Measurements from ENCODE around the gene B3GALNT2. TPM values are rescaled to one million over a fixed set of nuclear protein-coding genes. Genes with fewer than 3 reads are reported as not detected.
A peak's percentile ranks its signal among the peaks of the same experiment; 100 is the strongest.

The B3GALNT2 gene
- total RNA-seq, 1 donor from 2014 or later, result 15.8 TPM

- H3K27me3 Mint-ChIP-seq (ENCODE audit: low read depth), result no peaks in the 10 kb centered on the region
- DNase-seq (ENCODE audit: low spot score), result no peak
- intact Hi-C loops (cut with micrococcal nuclease), result no loop called here
These were observed 75.1 kb downstream of the B3GALNT2 start for GRCh38 chr1:235429143-235429542.

GRCh38 chr1:235427447-235427846 is 76.8 kb downstream of the B3GALNT2 start:
- Mint-ChIP-seq H3K27ac (no peak overlapping the region), H3K9me3 (no peaks in the 10 kb centered on the region)

More at GRCh38 chr1:235429143-235429542, 75.1 kb downstream of the B3GALNT2 start:
- Mint-ChIP-seq H3K4me3 (ENCODE audit: low read depth) (no peak overlapping the region), H3K4me1 (ENCODE audit: low read depth) (no peaks in the 10 kb centered on the region), H3K27ac (no peak overlapping the region), H3K9me3 (no peaks in the 10 kb centered on the region), H3K36me3 (ENCODE audit: low read depth) (peaks cover 8% of the 10 kb centered on the region)

GRCh38 chr1:235426680-235427079 is 77.6 kb downstream of the B3GALNT2 start:
- H3K27ac Mint-ChIP-seq, result no peak overlapping the region
- no peak overlapping the region for H3K4me3 Mint-ChIP-seq (ENCODE audit: low read depth)
- no peaks in the 10 kb centered on the region for H3K36me3 Mint-ChIP-seq (ENCODE audit: low read depth)
- peaks cover 13% of the 10 kb centered on the region for H3K4me1 Mint-ChIP-seq (ENCODE audit: low read depth)
- no peaks in the 10 kb centered on the region for H3K27me3 Mint-ChIP-seq (ENCODE audit: low read depth)
- DNase-seq (ENCODE audit: low spot score), result no peak
- intact Hi-C loops (cut with micrococcal nuclease), result no loop called here
- no peaks in the 10 kb centered on the region for H3K9me3 Mint-ChIP-seq

More at GRCh38 chr1:235427447-235427846, 76.8 kb downstream of the B3GALNT2 start:
- intact Hi-C loops (cut with micrococcal nuclease), result no loop called here
- Mint-ChIP-seq H3K27me3 (ENCODE audit: low read depth) (no peaks in the 10 kb centered on the region), H3K4me1 (ENCODE audit: low read depth) (peaks cover 13% of the 10 kb centered on the region), H3K36me3 (ENCODE audit: low read depth) (peaks cover 2% of the 10 kb centered on the region), H3K4me3 (ENCODE audit: low read depth) (no peak overlapping the region)
- DNase-seq (ENCODE audit: low spot score), result no peak

GRCh38 chr1:235426143-235426542 is 78.1 kb downstream of the B3GALNT2 start:
- Mint-ChIP-seq H3K4me3 (ENCODE audit: low read depth) (no peak overlapping the region), H3K36me3 (ENCODE audit: low read depth) (no peaks in the 10 kb centered on the region), H3K27me3 (ENCODE audit: low read depth) (no peaks in the 10 kb centered on the region), H3K27ac (no peak overlapping the region), H3K4me1 (ENCODE audit: low read depth) (peaks cover 13% of the 10 kb centered on the region), H3K9me3 (no peaks in the 10 kb centered on the region)
- intact Hi-C loops (cut with micrococcal nuclease), result no loop called here
- DNase-seq (ENCODE audit: low spot score), result no peak

- intact Hi-C loops (cut with micrococcal nuclease), result no loop called here
- Mint-ChIP-seq H3K4me3 (ENCODE audit: low read depth) (no peak overlapping the region), H3K4me1 (ENCODE audit: low read depth) (peaks cover 13% of the 10 kb centered on the region), H3K36me3 (ENCODE audit: low read depth) (no peaks in the 10 kb centered on the region), H3K27me3 (ENCODE audit: low read depth) (no peaks in the 10 kb centered on the region), H3K9me3 (no peaks in the 10 kb centered on the region), H3K27ac (no peak overlapping the region)
- DNase-seq (ENCODE audit: low spot score), result no peak
These were observed 78.9 kb downstream of the B3GALNT2 start for GRCh38 chr1:235425357-235425756.

- no peak for DNase-seq (ENCODE audit: low spot score)
- Mint-ChIP-seq H3K36me3 (ENCODE audit: low read depth) (no peaks in the 10 kb centered on the region), H3K27me3 (ENCODE audit: low read depth) (no peaks in the 10 kb centered on the region)
These were observed 80.2 kb downstream of the B3GALNT2 start for GRCh38 chr1:235424092-235424491.

GRCh38 chr1:235423214-235423652 is 81.0 kb downstream of the B3GALNT2 start:
- Mint-ChIP-seq H3K27me3 (ENCODE audit: low read depth) (no peaks in the 10 kb centered on the region), H3K4me3 (ENCODE audit: low read depth) (no peak overlapping the region)
- intact Hi-C loops (cut with micrococcal nuclease), result no loop called here

More at GRCh38 chr1:235424092-235424491, 80.2 kb downstream of the B3GALNT2 start:
- H3K4me1 Mint-ChIP-seq (ENCODE audit: low read depth), result peaks cover 13% of the 10 kb centered on the region
- intact Hi-C loops (cut with micrococcal nuclease), result no loop called here
- H3K9me3 Mint-ChIP-seq, result no peaks in the 10 kb centered on the region
- H3K27ac Mint-ChIP-seq, result peak overlapping the region; percentile 21
- H3K4me3 Mint-ChIP-seq (ENCODE audit: low read depth), result no peak overlapping the region

GRCh38 chr1:235421751-235422150 is 82.5 kb downstream of the B3GALNT2 start:
- no peaks in the 10 kb centered on the region for H3K9me3 Mint-ChIP-seq
- H3K4me1 Mint-ChIP-seq (ENCODE audit: low read depth), result peaks cover 15% of the 10 kb centered on the region
- no peaks in the 10 kb centered on the region for H3K27me3 Mint-ChIP-seq (ENCODE audit: low read depth)
- no peak overlapping the region for H3K4me3 Mint-ChIP-seq (ENCODE audit: low read depth)
- intact Hi-C loops (cut with micrococcal nuclease), result no loop called here
- H3K27ac Mint-ChIP-seq, result no peak overlapping the region
- no peak for DNase-seq (ENCODE audit: low spot score)
- H3K36me3 Mint-ChIP-seq (ENCODE audit: low read depth), result peaks cover 4% of the 10 kb centered on the region

More at GRCh38 chr1:235423214-235423652, 81.0 kb downstream of the B3GALNT2 start:
- no peak for DNase-seq (ENCODE audit: low spot score)
- H3K36me3 Mint-ChIP-seq (ENCODE audit: low read depth), result no peaks in the 10 kb centered on the region
- peaks cover 13% of the 10 kb centered on the region for H3K4me1 Mint-ChIP-seq (ENCODE audit: low read depth)
- H3K27ac Mint-ChIP-seq, result no peak overlapping the region
- no peaks in the 10 kb centered on the region for H3K9me3 Mint-ChIP-seq

- peaks cover 4% of the 10 kb centered on the region for H3K4me1 Mint-ChIP-seq (ENCODE audit: low read depth)
- no peak overlapping the region for H3K4me3 Mint-ChIP-seq (ENCODE audit: low read depth)
- intact Hi-C loops (cut with micrococcal nuclease), result loop anchor here (1.0 to 5.0 kb wide), 3 partner anchors 50 to 930 kb away; partner anchors contain the start of gene TBCE
- DNase-seq (ENCODE audit: low spot score), result peak; percentile 46
- no peaks in the 10 kb centered on the region for H3K9me3 Mint-ChIP-seq
- H3K27ac Mint-ChIP-seq, result no peak overlapping the region
- H3K36me3 Mint-ChIP-seq (ENCODE audit: low read depth), result peaks cover 7% of the 10 kb centered on the region
- H3K27me3 Mint-ChIP-seq (ENCODE audit: low read depth), result no peaks in the 10 kb centered on the region
These were observed 87.1 kb downstream of the B3GALNT2 start for GRCh38 chr1:235417086-235417697.

- peaks cover 6% of the 10 kb centered on the region for H3K4me1 Mint-ChIP-seq (ENCODE audit: low read depth)
- peaks cover 7% of the 10 kb centered on the region for H3K36me3 Mint-ChIP-seq (ENCODE audit: low read depth)
- intact Hi-C loops (cut with micrococcal nuclease), result loop anchor here (1.0 to 5.0 kb wide), 3 partner anchors 49 to 929 kb away; partner anchors contain the start of gene TBCE
These were observed 87.6 kb downstream of the B3GALNT2 start for GRCh38 chr1:235416662-235417049.

GRCh38 chr1:235415008-235415904 is 89.0 kb downstream of the B3GALNT2 start:
- peak; percentile 38 for DNase-seq (ENCODE audit: low spot score)
- Mint-ChIP-seq H3K4me3 (ENCODE audit: low read depth) (no peak overlapping the region), H3K36me3 (ENCODE audit: low read depth) (peaks cover 7% of the 10 kb centered on the region), H3K27ac (no peak overlapping the region), H3K4me1 (ENCODE audit: low read depth) (peaks cover 6% of the 10 kb centered on the region), H3K27me3 (ENCODE audit: low read depth) (no peaks in the 10 kb centered on the region), H3K9me3 (no peaks in the 10 kb centered on the region)
- intact Hi-C loops (cut with micrococcal nuclease), result loop anchor here (1.0 to 5.0 kb wide), 5 partner anchors 48 to 928 kb away; partner anchors contain the start of genes ARID4B, GGPS1 and TBCE

More at GRCh38 chr1:235416662-235417049, 87.6 kb downstream of the B3GALNT2 start:
- no peak overlapping the region for H3K27ac Mint-ChIP-seq
- no peaks in the 10 kb centered on the region for H3K9me3 Mint-ChIP-seq
- no peaks in the 10 kb centered on the region for H3K27me3 Mint-ChIP-seq (ENCODE audit: low read depth)
- H3K4me3 Mint-ChIP-seq (ENCODE audit: low read depth), result no peak overlapping the region
- no peak for DNase-seq (ENCODE audit: low spot score)

- Mint-ChIP-seq H3K36me3 (ENCODE audit: low read depth) (peaks cover 3% of the 10 kb centered on the region), H3K9me3 (no peaks in the 10 kb centered on the region), H3K27ac (peak overlapping the region; percentile 25), H3K4me1 (ENCODE audit: low read depth) (peaks cover 6% of the 10 kb centered on the region), H3K4me3 (ENCODE audit: low read depth) (no peak overlapping the region), H3K27me3 (ENCODE audit: low read depth) (no peaks in the 10 kb centered on the region)
- intact Hi-C loops (cut with micrococcal nuclease), result no loop called here
- no peak for DNase-seq (ENCODE audit: low spot score)
These were observed 92.5 kb downstream of the B3GALNT2 start for GRCh38 chr1:235411489-235412486.

Measured in activated T-helper 2 cell treated with anti-CD3 and anti-CD28 coated beads, Interferon-gamma antibody, Interleukin-2, Interleukin-4, amounts not matched to agents 10 μg/mL and 5 μg/mL and 100 μg/mL, durations not matched to agents 14 hours and 24 hours and 36 hours (primary cell).